Osteocyte (in vitro differentiated cells): ENCODE measurements around the gene PTPRM. TPM values are rescaled to one million over a fixed set of nuclear protein-coding genes. Genes with fewer than 3 reads are reported as not detected.
A peak's percentile ranks its signal among the peaks of the same experiment; 100 is the strongest.

Experiments
- DNase-seq: peaks from one replicate; pipeline ENCODE4 v3.0.0; 2021; ENCODE audit warnings: mixed read lengths; ENCODE audit not compliant: unreplicated experiment; ENCODE audit errors: extremely low spot score
- H3K27ac Mint-ChIP-seq: one replicate; pipeline ENCODE4 v1.8.0; 2021; ENCODE audit warnings: mild to moderate bottlenecking, mixed read lengths; ENCODE audit not compliant: unreplicated experiment
- H3K27me3 Mint-ChIP-seq: one replicate; pipeline ENCODE4 v1.8.0; 2021; ENCODE audit warnings: mixed read lengths; ENCODE audit not compliant: unreplicated experiment
- H3K36me3 Mint-ChIP-seq: one replicate; pipeline ENCODE4 v1.8.0; 2021; ENCODE audit warnings: mixed read lengths; ENCODE audit not compliant: unreplicated experiment
- H3K4me1 Mint-ChIP-seq: one replicate; pipeline ENCODE4 v1.8.0; 2021; ENCODE audit warnings: mixed read lengths; ENCODE audit not compliant: unreplicated experiment
- H3K4me3 Mint-ChIP-seq: one replicate; pipeline ENCODE4 v1.8.0; 2021; ENCODE audit warnings: mild to moderate bottlenecking, moderate library complexity, mixed read lengths; ENCODE audit not compliant: unreplicated experiment
- H3K9me3 Mint-ChIP-seq: one replicate; pipeline ENCODE4 v1.8.0; 2021; ENCODE audit warnings: mixed read lengths; ENCODE audit not compliant: unreplicated experiment
- total RNA-seq: library from RNA; stranded (reverse); gene quantifications from 2 replicates; pipeline ENCODE4 v1.2.1, GENCODE V29; 2021
- TF ChIP-seq, protein P1 (sequence below): fragments of 200-600 bp; sonication (generic); IDR thresholded peaks from 2 replicates; pipeline ENCODE4 v1.5.0; 2021; ENCODE audit warnings: antibody characterized with exemption, mild to moderate bottlenecking, moderate library complexity

Gene PTPRM
- total RNA-seq, 1 donor from 2014 or later: 105 TPM

DNA sequence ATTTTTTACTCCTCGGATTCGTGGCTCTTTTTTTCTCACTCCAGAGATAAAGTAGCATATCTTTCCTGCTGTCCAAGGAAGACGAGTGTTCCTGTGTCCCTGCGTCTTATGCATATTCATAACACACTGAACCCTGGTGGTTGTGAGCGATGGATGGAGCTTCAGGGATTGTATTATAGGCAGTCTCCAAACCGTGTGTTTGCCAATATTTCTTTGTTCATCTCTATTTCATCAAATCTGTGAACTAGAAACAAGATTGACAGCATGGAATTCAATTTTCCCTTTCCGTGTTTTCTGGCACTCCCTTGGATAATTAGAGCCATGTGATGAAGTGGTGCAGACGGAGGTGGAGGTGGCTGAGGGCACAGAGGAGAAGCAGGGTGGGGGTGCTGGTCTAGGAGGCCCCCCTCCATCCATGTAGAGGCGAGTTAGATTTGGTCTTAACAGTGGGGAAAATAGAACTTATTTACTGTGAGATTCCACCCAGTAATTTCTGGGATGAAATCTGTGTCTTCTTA lies 240.9 kb downstream of the PTPRM start:
- Mint-ChIP-seq H3K4me3 (no peak overlapping the region), H3K9me3 (peaks cover 3% of the 10 kb centered on the region), H3K4me1 (peaks cover 50% of the 10 kb centered on the region), H3K36me3 (peaks cover 10% of the 10 kb centered on the region), H3K27ac (peak overlapping the region; percentile 78), H3K27me3 (no peaks in the 10 kb centered on the region)
- TF ChIP-seq, protein P1, sequence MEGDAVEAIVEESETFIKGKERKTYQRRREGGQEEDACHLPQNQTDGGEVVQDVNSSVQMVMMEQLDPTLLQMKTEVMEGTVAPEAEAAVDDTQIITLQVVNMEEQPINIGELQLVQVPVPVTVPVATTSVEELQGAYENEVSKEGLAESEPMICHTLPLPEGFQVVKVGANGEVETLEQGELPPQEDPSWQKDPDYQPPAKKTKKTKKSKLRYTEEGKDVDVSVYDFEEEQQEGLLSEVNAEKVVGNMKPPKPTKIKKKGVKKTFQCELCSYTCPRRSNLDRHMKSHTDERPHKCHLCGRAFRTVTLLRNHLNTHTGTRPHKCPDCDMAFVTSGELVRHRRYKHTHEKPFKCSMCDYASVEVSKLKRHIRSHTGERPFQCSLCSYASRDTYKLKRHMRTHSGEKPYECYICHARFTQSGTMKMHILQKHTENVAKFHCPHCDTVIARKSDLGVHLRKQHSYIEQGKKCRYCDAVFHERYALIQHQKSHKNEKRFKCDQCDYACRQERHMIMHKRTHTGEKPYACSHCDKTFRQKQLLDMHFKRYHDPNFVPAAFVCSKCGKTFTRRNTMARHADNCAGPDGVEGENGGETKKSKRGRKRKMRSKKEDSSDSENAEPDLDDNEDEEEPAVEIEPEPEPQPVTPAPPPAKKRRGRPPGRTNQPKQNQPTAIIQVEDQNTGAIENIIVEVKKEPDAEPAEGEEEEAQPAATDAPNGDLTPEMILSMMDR: no peak
- no peak for DNase-seq

DNA sequence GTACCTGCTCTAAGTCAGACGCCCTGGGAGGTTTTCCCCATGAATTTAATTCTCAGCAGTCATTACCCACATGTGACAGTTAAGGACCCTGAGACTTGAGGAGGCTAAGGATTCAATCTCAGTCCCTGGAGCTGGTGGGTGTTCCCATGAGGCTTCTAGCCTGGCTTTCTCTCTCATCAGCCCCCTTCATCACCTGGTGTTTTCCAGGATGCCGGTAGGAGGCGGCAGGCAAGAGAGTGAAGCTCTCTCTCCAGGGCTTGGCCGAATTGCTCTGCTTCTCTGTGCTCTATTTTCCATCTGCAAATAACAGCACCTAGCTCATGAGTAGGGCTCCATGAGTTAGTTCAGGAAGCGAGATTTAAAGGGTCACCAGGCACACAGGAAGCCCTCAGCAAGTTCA lies 241.9 kb downstream of the PTPRM start:
- Mint-ChIP-seq H3K4me1 (peaks cover 58% of the 10 kb centered on the region), H3K36me3 (peaks cover 16% of the 10 kb centered on the region), H3K4me3 (no peak overlapping the region)

DNA sequence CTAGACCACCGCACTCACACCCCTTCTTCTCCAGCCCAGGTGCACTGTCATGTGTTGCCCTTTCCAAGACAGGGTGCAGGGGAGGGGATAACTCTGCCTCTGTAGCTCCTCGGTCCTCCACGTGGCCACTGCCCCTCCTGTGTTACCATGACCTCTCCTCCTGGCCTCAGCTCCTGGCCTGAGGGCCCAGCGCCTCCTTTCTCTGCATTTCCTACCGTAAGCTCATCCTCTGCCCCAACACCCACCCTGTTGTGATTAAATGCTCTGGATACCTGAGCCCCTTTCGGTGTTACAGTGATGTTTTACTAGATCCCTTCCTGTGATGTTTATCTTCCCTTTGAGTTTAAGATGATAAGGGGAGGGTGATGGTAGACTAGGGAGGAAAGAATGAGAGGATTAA lies 242.3 kb downstream of the PTPRM start:
- peak overlapping the region; percentile 2 for H3K27ac Mint-ChIP-seq
- no peak for DNase-seq
- peaks cover 58% of the 10 kb centered on the region for H3K4me1 Mint-ChIP-seq

More for the DNA sequence above, 241.9 kb downstream of the PTPRM start:
- no peak for DNase-seq
- TF ChIP-seq, protein P1: no peak
- Mint-ChIP-seq H3K27ac (no peak overlapping the region), H3K9me3 (peaks cover 3% of the 10 kb centered on the region), H3K27me3 (no peaks in the 10 kb centered on the region)

DNA sequence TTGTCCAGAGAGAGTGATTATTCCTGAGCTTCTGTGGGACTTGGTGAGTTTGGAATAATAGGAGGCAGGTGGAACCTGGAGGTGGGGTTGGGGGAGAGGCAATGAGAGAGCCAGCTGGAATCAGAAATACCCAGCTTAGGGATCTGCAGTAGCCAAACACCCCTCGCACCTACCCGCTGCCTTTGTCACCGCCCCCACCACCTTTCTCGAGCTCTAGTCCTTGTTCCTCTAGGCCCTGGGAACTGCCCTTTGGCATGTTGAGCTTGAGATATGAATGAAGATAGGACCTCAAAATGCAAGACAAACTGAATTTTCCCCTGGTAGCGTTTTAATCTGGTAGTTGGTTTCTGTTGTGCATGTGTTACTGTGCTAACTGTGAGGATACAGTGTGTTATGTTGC lies 242.9 kb downstream of the PTPRM start:
- Mint-ChIP-seq H3K4me3 (no peak overlapping the region), H3K9me3 (peaks cover 7% of the 10 kb centered on the region), H3K27me3 (no peaks in the 10 kb centered on the region), H3K27ac (no peak overlapping the region), H3K36me3 (peaks cover 24% of the 10 kb centered on the region), H3K4me1 (peaks cover 58% of the 10 kb centered on the region)
- no peak for DNase-seq
- TF ChIP-seq, protein P1: no peak

More for the DNA sequence above, 242.3 kb downstream of the PTPRM start:
- Mint-ChIP-seq H3K36me3 (peaks cover 19% of the 10 kb centered on the region), H3K27me3 (no peaks in the 10 kb centered on the region), H3K9me3 (peaks cover 3% of the 10 kb centered on the region), H3K4me3 (no peak overlapping the region)
- TF ChIP-seq, protein P1: no peak

DNA sequence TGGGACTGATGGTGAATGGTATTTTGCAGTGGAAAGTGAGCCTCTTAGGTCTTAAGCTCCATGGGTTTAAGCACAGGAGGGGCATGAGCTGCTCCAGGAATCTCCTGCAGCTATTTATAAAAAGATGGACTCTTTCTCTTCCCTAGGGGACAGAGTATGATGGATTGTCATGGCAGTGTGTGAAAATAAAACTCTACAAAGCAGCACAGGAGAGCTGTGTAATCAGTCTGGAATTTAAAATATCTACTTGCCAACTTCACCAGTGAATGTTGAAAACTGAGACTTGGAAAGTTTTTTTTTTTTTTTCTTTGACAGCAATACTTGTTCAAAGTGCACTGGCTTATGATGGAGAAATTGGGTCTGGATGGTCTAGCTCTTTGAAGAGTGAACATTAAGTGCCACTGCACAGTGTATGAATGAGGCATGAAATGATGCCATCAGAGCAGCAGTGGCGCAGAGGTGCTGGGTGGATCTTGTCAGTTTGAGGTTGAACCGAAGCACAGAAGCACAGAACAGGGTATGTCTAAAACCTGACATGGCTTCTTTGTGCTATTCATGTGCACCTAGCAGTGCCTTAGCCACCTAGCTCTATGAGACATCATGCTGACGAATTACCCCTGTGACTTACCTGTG lies 245.4 kb downstream of the PTPRM start:
- no peak for DNase-seq
- TF ChIP-seq, protein P1: no peak
- peaks cover 23% of the 10 kb centered on the region for H3K36me3 Mint-ChIP-seq

More for the DNA sequence above, 245.4 kb downstream of the PTPRM start:
- Mint-ChIP-seq H3K4me1 (peaks cover 57% of the 10 kb centered on the region), H3K27me3 (no peaks in the 10 kb centered on the region), H3K4me3 (no peak overlapping the region), H3K27ac (peak overlapping the region; percentile 79), H3K9me3 (peaks cover 11% of the 10 kb centered on the region)
